Measurements from ENCODE around the gene MYPOP. TPM values are rescaled to one million over a fixed set of nuclear protein-coding genes. Genes with fewer than 3 reads are reported as not detected.

MYPOP gene
- total and polyA plus RNA-seq, 2 of the 13 experiments (the other 11 are each of a cell fraction or from before 2014, with no cell fraction given): 2.3 to 2.7 TPM

DNA sequence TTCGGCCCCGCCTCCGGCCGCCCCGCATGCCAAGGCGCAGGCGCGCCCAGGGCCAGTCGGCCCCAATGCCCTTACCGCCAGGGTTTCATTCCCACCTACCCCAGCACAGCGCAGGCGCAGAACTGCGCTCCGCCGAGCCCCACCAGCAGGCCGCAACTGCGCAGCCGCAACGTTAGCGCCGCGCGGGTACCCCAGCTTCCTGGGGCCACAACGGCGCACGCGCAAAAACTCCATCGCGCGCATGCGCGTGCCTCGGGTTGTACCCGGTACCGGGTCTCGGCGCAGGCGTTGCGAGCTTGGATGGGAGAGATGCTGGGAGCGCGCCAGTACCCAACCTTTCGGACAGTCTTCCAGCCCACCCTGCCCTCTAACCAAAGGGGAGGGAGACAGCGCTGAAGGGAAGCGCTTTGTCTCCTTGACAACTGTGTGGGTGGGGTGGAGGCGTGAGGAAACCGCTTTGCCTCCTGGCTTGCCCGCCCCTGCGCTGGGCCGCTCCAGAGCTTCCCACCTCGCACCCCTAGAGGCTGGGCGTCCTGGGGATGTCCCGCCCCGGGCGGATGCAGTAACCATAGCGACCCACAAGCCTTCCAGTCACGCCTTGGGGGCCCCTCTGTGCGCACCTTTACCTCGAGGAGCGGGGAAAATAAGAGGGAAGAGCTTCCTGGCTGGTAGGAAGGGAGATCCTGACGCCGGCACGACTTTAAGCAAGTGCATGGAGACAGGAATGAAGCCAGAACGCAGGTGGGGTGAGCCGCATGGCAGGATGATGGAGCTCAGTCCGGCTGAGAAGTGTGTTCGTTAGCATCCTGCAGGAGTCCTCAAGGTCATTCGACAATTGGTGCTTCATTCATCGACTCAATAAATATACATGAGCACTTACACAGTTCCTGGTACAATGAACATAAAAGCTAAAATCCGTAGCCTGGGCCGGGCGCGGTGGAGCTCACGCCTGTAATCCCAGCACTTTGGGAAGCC is 525 bp upstream of the MYPOP start (continued):
- TF ChIP-seq, protein P1, sequence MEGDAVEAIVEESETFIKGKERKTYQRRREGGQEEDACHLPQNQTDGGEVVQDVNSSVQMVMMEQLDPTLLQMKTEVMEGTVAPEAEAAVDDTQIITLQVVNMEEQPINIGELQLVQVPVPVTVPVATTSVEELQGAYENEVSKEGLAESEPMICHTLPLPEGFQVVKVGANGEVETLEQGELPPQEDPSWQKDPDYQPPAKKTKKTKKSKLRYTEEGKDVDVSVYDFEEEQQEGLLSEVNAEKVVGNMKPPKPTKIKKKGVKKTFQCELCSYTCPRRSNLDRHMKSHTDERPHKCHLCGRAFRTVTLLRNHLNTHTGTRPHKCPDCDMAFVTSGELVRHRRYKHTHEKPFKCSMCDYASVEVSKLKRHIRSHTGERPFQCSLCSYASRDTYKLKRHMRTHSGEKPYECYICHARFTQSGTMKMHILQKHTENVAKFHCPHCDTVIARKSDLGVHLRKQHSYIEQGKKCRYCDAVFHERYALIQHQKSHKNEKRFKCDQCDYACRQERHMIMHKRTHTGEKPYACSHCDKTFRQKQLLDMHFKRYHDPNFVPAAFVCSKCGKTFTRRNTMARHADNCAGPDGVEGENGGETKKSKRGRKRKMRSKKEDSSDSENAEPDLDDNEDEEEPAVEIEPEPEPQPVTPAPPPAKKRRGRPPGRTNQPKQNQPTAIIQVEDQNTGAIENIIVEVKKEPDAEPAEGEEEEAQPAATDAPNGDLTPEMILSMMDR (CRISPR knock-in tag; IDR thresholded peaks at IDR 0.05): peak; percentile 17; the same call in 1 of the 2 replicates
- 0 out of 2 replicates have a peak, but pooled peaks have one; percentile 20 for TF ChIP-seq ARNT2 (CRISPR knock-in tag; IDR thresholded peaks at IDR 0.05; ENCODE audit: low read depth)
- TF ChIP-seq NFKBIZ (CRISPR knock-in tag; IDR thresholded peaks at IDR 0.05): 0 out of 2 replicates have a peak, but pooled peaks have one; percentile 28
- TF ChIP-seq, protein P2, sequence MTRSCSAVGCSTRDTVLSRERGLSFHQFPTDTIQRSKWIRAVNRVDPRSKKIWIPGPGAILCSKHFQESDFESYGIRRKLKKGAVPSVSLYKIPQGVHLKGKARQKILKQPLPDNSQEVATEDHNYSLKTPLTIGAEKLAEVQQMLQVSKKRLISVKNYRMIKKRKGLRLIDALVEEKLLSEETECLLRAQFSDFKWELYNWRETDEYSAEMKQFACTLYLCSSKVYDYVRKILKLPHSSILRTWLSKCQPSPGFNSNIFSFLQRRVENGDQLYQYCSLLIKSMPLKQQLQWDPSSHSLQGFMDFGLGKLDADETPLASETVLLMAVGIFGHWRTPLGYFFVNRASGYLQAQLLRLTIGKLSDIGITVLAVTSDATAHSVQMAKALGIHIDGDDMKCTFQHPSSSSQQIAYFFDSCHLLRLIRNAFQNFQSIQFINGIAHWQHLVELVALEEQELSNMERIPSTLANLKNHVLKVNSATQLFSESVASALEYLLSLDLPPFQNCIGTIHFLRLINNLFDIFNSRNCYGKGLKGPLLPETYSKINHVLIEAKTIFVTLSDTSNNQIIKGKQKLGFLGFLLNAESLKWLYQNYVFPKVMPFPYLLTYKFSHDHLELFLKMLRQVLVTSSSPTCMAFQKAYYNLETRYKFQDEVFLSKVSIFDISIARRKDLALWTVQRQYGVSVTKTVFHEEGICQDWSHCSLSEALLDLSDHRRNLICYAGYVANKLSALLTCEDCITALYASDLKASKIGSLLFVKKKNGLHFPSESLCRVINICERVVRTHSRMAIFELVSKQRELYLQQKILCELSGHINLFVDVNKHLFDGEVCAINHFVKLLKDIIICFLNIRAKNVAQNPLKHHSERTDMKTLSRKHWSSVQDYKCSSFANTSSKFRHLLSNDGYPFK (CRISPR knock-in tag; IDR thresholded peaks at IDR 0.05; ENCODE audit: borderline replicate concordance): peak; percentile 48; the same call in 1 of the 2 replicates
- TF ChIP-seq ZNF761 (CRISPR knock-in tag; conservative IDR thresholded peaks at IDR 0.05): no peak
- TF ChIP-seq ZNF614 (CRISPR knock-in tag; IDR thresholded peaks at IDR 0.05; ENCODE audit: borderline replicate concordance): peak; percentile 31; the same call in 1 of the 2 replicates
- TF ChIP-seq ZNF282 (IDR thresholded peaks at IDR 0.05; ENCODE audit: partially characterized antibody): no peak
- no peak for TF ChIP-seq MBNL3 (CRISPR knock-in tag; conservative IDR thresholded peaks at IDR 0.05)
- TF ChIP-seq ZBTB8A (CRISPR knock-in tag; IDR thresholded peaks at IDR 0.05; ENCODE audit: borderline replicate concordance, low read depth): no peak
- TF ChIP-seq SRF (IDR thresholded peaks at IDR 0.05; ENCODE audit: low read depth, low read length): no peak
- TF ChIP-seq SUZ12 (IDR thresholded peaks at IDR 0.05; ENCODE audit: low read depth, low read length): no peak
- TF ChIP-seq HNRNPLL (IDR thresholded peaks at IDR 0.05; ENCODE audit: low read depth, low read length, poor library complexity, severe bottlenecking): peak; percentile 89
- peak; percentile 60; the same call in 1 of the 2 replicates for TF ChIP-seq ZNF605 (CRISPR knock-in tag; IDR thresholded peaks at IDR 0.05)
- 0 out of 2 replicates have a peak, but pooled peaks have one; percentile 52 for TF ChIP-seq ZNF713 (CRISPR knock-in tag; IDR thresholded peaks at IDR 0.05)
- 0 out of 2 replicates have a peak, but pooled peaks have one; percentile 81 for TF ChIP-seq ZNF550 (CRISPR knock-in tag; IDR thresholded peaks at IDR 0.05; ENCODE audit: borderline replicate concordance)
- peak; percentile 46; the same call in 1 of the 2 replicates for TF ChIP-seq YEATS4 (CRISPR knock-in tag; IDR thresholded peaks at IDR 0.05; ENCODE audit: borderline replicate concordance)
- TF ChIP-seq ZNF792 (CRISPR knock-in tag; IDR thresholded peaks at IDR 0.05): no peak
- 0 out of 2 replicates have a peak, but pooled peaks have one; percentile 41 for TF ChIP-seq ZNF142 (CRISPR knock-in tag; IDR thresholded peaks at IDR 0.05)
